Measurements from ENCODE around the gene TNNC1. TPM values are rescaled to one million over a fixed set of nuclear protein-coding genes. Genes with fewer than 3 reads are reported as not detected.

TNNC1 gene
- total and polyA plus RNA-seq, 10 of the 15 experiments (the other 5 are each of a cell fraction or from before 2014, with no cell fraction given), result 0.13 to 1.3 (median 0.53) TPM; not detected in 2

- TF ChIP-seq ZBTB4 (CRISPR knock-in tag; IDR thresholded peaks at IDR 0.05) (no peak), MYB (IDR thresholded peaks at IDR 0.05; ENCODE audit: borderline replicate concordance, low read depth, low read length) (no peak), ATF3 (IDR thresholded peaks at IDR 0.05; ENCODE audit: borderline replicate concordance, extremely low read depth, low read depth, low read length) (no peak)
Measured at GRCh38 chr3:52452126-52452525, 1.7 kb downstream of the TNNC1 start (continued).

GRCh38 chr3:52451237-52452083, 2.4 kb downstream of the TNNC1 start:
- peaks cover 15% of the 10 kb centered on the region for H3K4me1 ChIP-seq (ENCODE audit: control insufficient read depth, insufficient read depth, low read length)
- no peaks in the 10 kb centered on the region for H4K20me1 ChIP-seq (ENCODE audit: control insufficient read depth, insufficient read depth)
- ChIA-PET SMC1A (ENCODE audit: uncharacterized antibody, unreplicated experiment) (interaction anchor here (0.6 kb wide), 1 partner anchor 220 kb away, joined by 3 read pairs; no protein-coding TSS in a partner anchor), POLR2A (no interaction called here), RAD21 (ENCODE audit: unreplicated experiment) (interaction anchor here (1.9 kb wide), 1 partner anchor 39 kb away, joined by 5 read pairs; no protein-coding TSS in a partner anchor), CTCF (interaction anchor here (1.2 to 3.2 kb wide), 2 partner anchors 23 to 27 kb away, joined by 3 to 14 read pairs; no protein-coding TSS in a partner anchor)
- H3K79me2 ChIP-seq (ENCODE audit: control insufficient read depth, insufficient read depth, low read length), result peaks cover 18% of the 10 kb centered on the region
- no peak overlapping the region for H3K9ac ChIP-seq (ENCODE audit: control insufficient read depth, insufficient read depth, low read length)
- in situ Hi-C loops (cut with MboI), result no loop called here
- no peak overlapping the region for H3K27ac ChIP-seq (ENCODE audit: control insufficient read depth, insufficient read depth)
- ATAC-seq, result no peak
- H3K4me2 ChIP-seq (ENCODE audit: control insufficient read depth, insufficient read depth), result no peak overlapping the region
- intact Hi-C loops (cut with micrococcal nuclease; ENCODE audit: unreplicated experiment), result loop anchor here (10.0 kb wide), 1 partner anchor 233 kb away; the partner anchor contains the start of genes GNL3 and PBRM1
- no peak overlapping the region for H3K4me3 ChIP-seq
- H3K36me3 ChIP-seq (ENCODE audit: control insufficient read depth in 2 of 2, insufficient read depth in 2 of 2, low read length in 1 of 2), result no peaks in the 10 kb centered on the region
- H3K9me3 ChIP-seq (replicated peaks; ENCODE audit: control insufficient read depth, insufficient read depth, low read length), result no peaks in the 10 kb centered on the region
- BruUV-seq (replicated peaks), result no TSS peak
- WGBS (ENCODE audit: insufficient coverage, insufficient replicate concordance, low lambda C conversion rate, missing lambda C conversion rate), result 67% methylated on average over 24 of the region's 24 CpGs
- no peak for DNase-seq (ENCODE audit: low read depth, low spot score)
- no peaks in the 10 kb centered on the region for H3K27me3 ChIP-seq (replicated peaks in 1 of 2; ENCODE audit: control insufficient read depth in 2 of 2, insufficient read depth in 2 of 2, low read length in 1 of 2)
- no peak for FAIRE-seq
- no peak overlapping the region for H2AFZ ChIP-seq (ENCODE audit: control insufficient read depth, low read depth, low read length)
- TF ChIP-seq ZNF622 (IDR thresholded peaks at IDR 0.05) (no peak), CBX3 (IDR thresholded peaks at IDR 0.05; ENCODE audit: borderline replicate concordance, low read depth) (no peak), NR2C2 (IDR thresholded peaks at IDR 0.05; ENCODE audit: borderline replicate concordance, control insufficient read depth, insufficient read length, low read depth) (peak; percentile 68), NRF1 (conservative IDR thresholded peaks at IDR 0.05; ENCODE audit: low read depth, low read length) (no peak), HDGF (IDR thresholded peaks at IDR 0.05) (no peak), ATF7 (IDR thresholded peaks at IDR 0.05; ENCODE audit: low read depth) (no peak), FOXK2 (IDR thresholded peaks at IDR 0.05) (no peak), NR2C1 (IDR thresholded peaks at IDR 0.05) (peak; percentile 82), NR2F1 (conservative IDR thresholded peaks at IDR 0.05) (peak; percentile 80), EED (IDR thresholded peaks at IDR 0.05; ENCODE audit: low read depth) (no peak), CEBPB (IDR thresholded peaks at IDR 0.05; ENCODE audit: borderline replicate concordance in 1 of 2, low read depth in 2 of 2, low read length in 2 of 2) (no peak), GATAD2B (conservative IDR thresholded peaks at IDR 0.05; ENCODE audit: low read depth) (no peak), NFYB (IDR thresholded peaks at IDR 0.05; ENCODE audit: insufficient read depth, low read depth, low read length) (no peak)
